Vagina (tissue), 2 donors: ENCODE data around the gene SPINT1. TPM values are rescaled to one million over a fixed set of nuclear protein-coding genes. Genes with fewer than 3 reads are reported as not detected.

Experiments
- DNase-seq, 2 donors: peaks; one replicate each; pipeline ENCODE4 v3.0.0-alpha.2; 2017; ENCODE audit errors: extremely low spot score in 2 of 2
- H3K27ac ChIP-seq: fragments of 200-600 bp; sonication (generic); one replicate; pipeline ENCODE4 v1.5.1; 2019
- H3K27me3 ChIP-seq: fragments of 200-600 bp; sonication (generic); one replicate; pipeline ENCODE4 v1.5.1; 2019
- H3K36me3 ChIP-seq, 2 donors: fragments of 200-600 bp; sonication (generic); one replicate each; pipeline ENCODE4 v1.5.1; 2017 to 2019
- H3K4me1 ChIP-seq: fragments of 200-600 bp; sonication (generic); one replicate; pipeline ENCODE4 v1.5.1; 2019
- H3K4me3 ChIP-seq, 2 donors: fragments of 200-600 bp; sonication (generic); 1 replicate in 1 of 2; 2 replicates in 1 of 2; pipeline ENCODE4 v1.5.1; 2016 to 2019
- H3K9me3 ChIP-seq: fragments of 200-600 bp; sonication (generic); one replicate; pipeline ENCODE4 v1.5.1; 2019
- CTCF ChIP-seq, 3 experiments: fragments of 450-650 bp in 2 of 3; fragments of 200-600 bp in 1 of 3; sonication (generic) in 1 of 3; IDR thresholded peaks; one replicate each; pipeline ENCODE4 v1.5.1; 2017 to 2019; ENCODE audit warnings: antibody characterized with exemption in 3 of 3, mild to moderate bottlenecking in 2 of 3, moderate library complexity in 2 of 3
- POLR2A ChIP-seq, 2 donors: fragments of 450-650 bp; IDR thresholded peaks; one replicate each; pipeline ENCODE4 v1.6.1; 2017; ENCODE audit warnings: antibody characterized with exemption in 2 of 2, mild to moderate bottlenecking in 2 of 2, moderate library complexity in 2 of 2
- POLR2AphosphoS5 ChIP-seq, 2 donors: sonication (generic); formaldehyde crosslinking; IDR thresholded peaks; one replicate each; pipeline ENCODE4 v1.9.0; 2017; ENCODE audit warnings: antibody characterized with exemption in 2 of 2, mild to moderate bottlenecking in 2 of 2, low read depth in 1 of 2; ENCODE audit not compliant: insufficient read depth in 1 of 2
- intact Hi-C: fragments of 100-400 bp; cut with DNase I; formaldehyde crosslinking; loops from one replicate; pipeline ENCODE4 v1.15.1; 2023
- total RNA-seq: library from RNA; depleted of rRNA; stranded (reverse); fragments of >200 nt; gene quantifications from one replicate; pipeline ENCODE4 v1.2.3, GENCODE V29; 2016

SPINT1 gene
- total RNA-seq, 1 donor from 2014 or later: 80.3 TPM

- Histone ChIP-seq H3K27me3 (no peaks in the 10 kb centered on the region), H3K36me3 (no peaks in the 10 kb centered on the region), H3K27ac (peak overlapping the region; percentile 69), H3K4me1 (peaks cover 16% of the 10 kb centered on the region), H3K4me3 (peak overlapping the region; percentile 47 to 59), H3K9me3 (no peaks in the 10 kb centered on the region)
- DNase-seq: no peak
- TF ChIP-seq POLR2AphosphoS5 (IDR thresholded peaks at IDR 0.05; ENCODE audit: insufficient read depth in 1 of 2, low read depth in 1 of 2) (no peak), CTCF (IDR thresholded peaks at IDR 0.05) (no peak), POLR2A (IDR thresholded peaks at IDR 0.05) (no peak)
- intact Hi-C loops: no loop called here
Measured at GRCh38 chr15:40872791-40873693, 29.2 kb downstream of the SPINT1 start.

GRCh38 chr15:40873694-40874561 lies 30.1 kb downstream of the SPINT1 start, which contains the start of gene RHOV:
Gene RHOV, minus strand, starts transcription at chr15:40874234. Its CDS starts 95 bp downstream, at chr15:40874139.
- H3K27ac ChIP-seq: peak within 1 kb of the TSS; percentile 69
- TF ChIP-seq POLR2A (IDR thresholded peaks at IDR 0.05) (no peak), POLR2AphosphoS5 (IDR thresholded peaks at IDR 0.05; ENCODE audit: insufficient read depth in 1 of 2, low read depth in 1 of 2) (peak in 1 of 2 donors; percentile 31)
- H3K36me3 ChIP-seq: no peaks in the 10 kb centered on the region
- no peak for DNase-seq
- H3K4me1 ChIP-seq: peaks cover 16% of the 10 kb centered on the region
- intact Hi-C loops: no loop called here
- no peaks in the 10 kb centered on the region for H3K27me3 ChIP-seq
- H3K9me3 ChIP-seq: no peaks in the 10 kb centered on the region
- peak within 1 kb of the TSS; percentile 47 to 59 for H3K4me3 ChIP-seq

GRCh38 chr15:40875991-40876730 lies 32.3 kb downstream of the SPINT1 start:
- H3K9me3 ChIP-seq: no peaks in the 10 kb centered on the region
- intact Hi-C loops: no loop called here
- no peak for DNase-seq
- H3K36me3 ChIP-seq: no peaks in the 10 kb centered on the region
- no peak overlapping the region for H3K27ac ChIP-seq
- H3K27me3 ChIP-seq: no peaks in the 10 kb centered on the region
- TF ChIP-seq CTCF (IDR thresholded peaks at IDR 0.05) (no peak), POLR2AphosphoS5 (IDR thresholded peaks at IDR 0.05; ENCODE audit: insufficient read depth in 1 of 2, low read depth in 1 of 2) (no peak), POLR2A (IDR thresholded peaks at IDR 0.05) (no peak)
- H3K4me3 ChIP-seq: no peak overlapping the region
- peaks cover 16% of the 10 kb centered on the region for H3K4me1 ChIP-seq

- Histone ChIP-seq H3K9me3 (no peaks in the 10 kb centered on the region), H3K27me3 (no peaks in the 10 kb centered on the region), H3K4me3 (no peak overlapping the region), H3K36me3 (no peaks in the 10 kb centered on the region), H3K4me1 (peaks cover 16% of the 10 kb centered on the region), H3K27ac (no peak overlapping the region)
- TF ChIP-seq POLR2AphosphoS5 (IDR thresholded peaks at IDR 0.05; ENCODE audit: insufficient read depth in 1 of 2, low read depth in 1 of 2): no peak
- TF ChIP-seq CTCF (IDR thresholded peaks at IDR 0.05): no peak
- no peak for TF ChIP-seq POLR2A (IDR thresholded peaks at IDR 0.05)
- intact Hi-C loops: no loop called here
- DNase-seq: no peak
Measured at GRCh38 chr15:40877694-40878093, 33.8 kb downstream of the SPINT1 start.

- Histone ChIP-seq H3K9me3 (no peaks in the 10 kb centered on the region), H3K4me3 (no peak overlapping the region), H3K27ac (no peak overlapping the region), H3K27me3 (no peaks in the 10 kb centered on the region), H3K36me3 (no peaks in the 10 kb centered on the region), H3K4me1 (peaks cover 10% of the 10 kb centered on the region)
- no peak for DNase-seq
- TF ChIP-seq POLR2AphosphoS5 (IDR thresholded peaks at IDR 0.05; ENCODE audit: insufficient read depth in 1 of 2, low read depth in 1 of 2): peak in 1 of 2 donors; percentile 10
- no peak for TF ChIP-seq POLR2A (IDR thresholded peaks at IDR 0.05)
- intact Hi-C loops: no loop called here
Measured at GRCh38 chr15:40878785-40879184, 34.9 kb downstream of the SPINT1 start.
